Aorta (tissue), 5 donors: ENCODE data around the gene CYB561D2. TPM values are rescaled to one million over a fixed set of nuclear protein-coding genes. Genes with fewer than 3 reads are reported as not detected.

Experiments
- ATAC-seq: fragments of 200-7000 bp; cut with Tn5 transposase; one replicate; pipeline ENCODE4 v1.9.1; 2022; ENCODE audit warnings: moderate library complexity; ENCODE audit not compliant: low FRiP score
- DNase-seq, 2 donors: peaks; one replicate each; pipeline ENCODE4 v3.0.0-alpha.2; 2020
- H3K27ac ChIP-seq, 2 donors: one replicate each; pipeline ENCODE4 v1.5.1; 2013; ENCODE audit warnings: low read length in 2 of 2, mild to moderate bottlenecking in 2 of 2, moderate library complexity in 2 of 2, control low read depth in 1 of 2, inconsistent platforms in 1 of 2, low read depth in 1 of 2
- H3K27me3 ChIP-seq, 2 donors: one replicate each; pipeline ENCODE4 v1.6.1; 2013; ENCODE audit warnings: control low read depth in 1 of 2, low read length in 1 of 2, mild to moderate bottlenecking in 1 of 2, moderate library complexity in 1 of 2; ENCODE audit not compliant: insufficient read depth in 2 of 2, control insufficient read depth in 1 of 2
- H3K36me3 ChIP-seq, 2 donors: one replicate each; pipeline ENCODE4 v1.6.1; 2013; ENCODE audit warnings: control low read depth in 1 of 2, low read length in 1 of 2, mild to moderate bottlenecking in 1 of 2; ENCODE audit not compliant: insufficient read depth in 2 of 2, control insufficient read depth in 1 of 2
- H3K4me1 ChIP-seq, 2 donors: one replicate each; pipeline ENCODE4 v1.6.1; 2013; ENCODE audit warnings: low read length in 2 of 2, control low read depth in 1 of 2, mild to moderate bottlenecking in 1 of 2, moderate library complexity in 1 of 2; ENCODE audit not compliant: insufficient read depth in 2 of 2, control insufficient read depth in 1 of 2
- H3K4me3 ChIP-seq, 2 donors: one replicate each; pipeline ENCODE4 v1.5.1; 2013; ENCODE audit warnings: low read length in 2 of 2, control low read depth in 1 of 2, mild to moderate bottlenecking in 1 of 2
- H3K9me3 ChIP-seq: one replicate; pipeline ENCODE4 v1.6.1; 2013; ENCODE audit warnings: mild to moderate bottlenecking, low read length; ENCODE audit not compliant: control insufficient read depth
- WGBS, 2 donors: extraction: QIAGEN DNeasy Blood & Tissue Kit; methylation state at CpG; one replicate each; pipeline ENCODE4 v1.1.7; 2013; 5-methylcytosine and 5-hydroxymethylcytosine counted together
- intact Hi-C, 2 donors: fragments of 100-400 bp; cut with DNase I; formaldehyde crosslinking; loops; one replicate each; pipeline versions ENCODE4 v1.14.2 to v1.15.0; 2022
- polyA plus RNA-seq, 2 donors: library from polyadenylated mRNA; stranded (reverse); fragments of 200-250 nt; gene quantifications; one replicate each; pipeline ENCODE4 v1.2.3, GENCODE V29; 2013
- total RNA-seq, 2 donors: library from RNA; stranded (reverse); fragmentation: NEBNext Ultra II Directional; extraction: Animal tissue kit (Norgen Biotek cat#: 25700); gene quantifications; one replicate each; pipeline ENCODE4 v1.2.1, GENCODE V29; 2021
- donor health status: healthy with polysubstance abuse.
- donor health status: Bipolar disorder and iron deficiency.
- donor health status: DM: no; HTN: no; CAD: no.
- donor health status: DM: no; HTN: no; CAD: no.
- donor health status: DM: yes; HTN: yes; CAD: no.

CYB561D2 gene
- total and polyA plus RNA-seq, 4 donors: 6.8 to 14.4 (median 10.0) TPM

DNA sequence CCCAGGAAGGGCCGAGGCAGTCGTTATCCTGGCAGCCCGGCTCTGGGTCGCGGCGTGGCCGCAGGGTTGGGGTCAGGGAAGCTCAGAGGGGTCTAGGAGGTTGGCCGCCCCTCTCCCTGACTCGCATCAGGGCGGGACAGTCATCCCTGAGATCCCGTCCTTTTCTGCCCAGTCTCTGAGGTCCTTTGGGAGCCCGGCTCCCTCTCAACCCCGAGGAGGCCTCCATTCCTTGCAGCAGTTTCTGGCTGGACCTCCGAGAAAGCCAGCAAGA is 28.6 kb upstream of the CYB561D2 start:
- intact Hi-C loops: no loop called here
- 14 to 19% methylated on average over 14 of the region's 14 CpGs for WGBS, 2 donors
- Histone ChIP-seq H3K36me3 (no peaks in the 10 kb centered on the region), H3K27ac (no peak overlapping the region), H3K27me3 (no peaks in the 10 kb centered on the region), H3K4me1 (no peaks in the 10 kb centered on the region), H3K4me3 (no peak overlapping the region), H3K9me3 (no peaks in the 10 kb centered on the region)
- no peak for DNase-seq
- ATAC-seq: no peak

DNA sequence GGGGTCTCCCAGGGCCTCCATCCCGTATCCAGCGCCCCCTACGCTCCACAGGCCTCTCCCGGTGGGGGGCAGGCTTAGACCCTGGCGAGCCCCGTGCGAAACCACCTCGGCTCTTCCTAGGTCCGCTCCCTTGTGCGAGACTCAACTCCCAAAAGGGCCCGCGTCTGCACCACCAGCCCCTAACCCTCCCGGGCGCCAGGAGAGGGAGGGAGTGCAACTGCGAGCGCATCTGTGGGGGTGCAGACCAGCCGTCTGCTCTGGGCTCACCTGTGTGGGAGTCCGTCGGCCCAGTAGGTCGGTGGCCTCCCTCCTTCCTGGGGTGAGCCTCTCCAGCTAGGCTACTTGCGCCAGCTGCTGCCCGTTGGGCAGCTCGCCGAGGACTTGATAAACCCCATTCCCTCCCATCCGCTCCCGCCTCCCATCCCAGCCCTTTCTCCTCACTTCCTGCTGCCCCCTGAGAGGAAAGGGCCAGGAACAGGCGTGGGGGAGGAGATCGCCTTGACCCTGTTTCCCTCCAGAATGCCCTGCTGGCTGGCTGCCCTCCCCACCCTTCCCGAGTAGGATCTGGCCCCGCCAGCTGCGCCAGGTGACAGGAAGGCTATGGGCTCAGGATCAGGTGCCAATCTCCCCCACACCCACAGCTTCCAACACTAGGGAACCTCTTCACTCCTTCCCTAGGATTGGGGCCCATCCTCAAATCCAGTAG is 28.1 kb upstream of the CYB561D2 start, which contains the start of gene HYAL2:
HYAL2 (minus strand) TSS at position 360 of the 706 bp plus-strand sequence. CDS start 2,256 bp downstream, outside the sequence.
- no peaks in the 10 kb centered on the region for H3K9me3 ChIP-seq
- peak within 1 kb of the TSS in 1 of 2 donors; percentile 48 for H3K27ac ChIP-seq
- H3K36me3 ChIP-seq: no peaks in the 10 kb centered on the region
- no peaks in the 10 kb centered on the region for H3K27me3 ChIP-seq
- DNase-seq (peak in 1 of 2 donors; percentile 60), ATAC-seq (peak; percentile 16)
- 51 to 55% methylated on average over 28 to 31 of the region's 31 CpGs for WGBS, 2 donors
- peak within 1 kb of the TSS in 1 of 2 donors; percentile 83 for H3K4me3 ChIP-seq
- no peaks in the 10 kb centered on the region for H3K4me1 ChIP-seq
- intact Hi-C loops: no loop called here

DNA sequence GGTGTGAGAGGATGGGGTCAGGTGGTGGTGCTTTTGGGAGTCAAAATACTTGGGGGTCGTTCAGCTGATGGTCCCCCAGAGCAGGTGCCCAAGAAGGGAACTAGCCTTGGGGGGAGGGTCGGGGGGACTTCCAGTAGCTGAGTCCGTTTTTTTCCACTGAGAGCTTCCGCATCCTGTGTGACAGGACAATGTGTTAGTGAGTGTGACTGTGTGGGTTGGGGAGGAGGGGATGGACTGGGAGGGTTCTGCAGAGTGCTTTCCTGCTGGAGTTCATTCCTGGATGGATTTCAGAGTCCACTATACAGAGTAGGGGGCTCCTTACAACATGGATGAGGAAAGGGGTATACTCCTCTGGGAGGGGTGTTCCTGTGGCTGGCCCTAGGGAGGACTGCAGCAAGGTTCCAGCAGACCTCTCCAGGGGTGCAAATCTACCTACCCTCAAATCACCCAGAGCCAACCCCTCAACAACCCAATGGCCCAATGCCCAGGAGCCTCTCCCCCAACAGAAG is 27.5 kb upstream of the CYB561D2 start:
- no peak overlapping the region for H3K27ac ChIP-seq
- no peaks in the 10 kb centered on the region for H3K9me3 ChIP-seq
- no peak overlapping the region for H3K4me3 ChIP-seq
- H3K27me3 ChIP-seq: no peaks in the 10 kb centered on the region
- no peaks in the 10 kb centered on the region for H3K4me1 ChIP-seq
- DNase-seq: peak in 1 of 2 donors; percentile 62
- intact Hi-C loops: no loop called here
- 61 to 69% methylated on average over 4 of the region's 4 CpGs for WGBS, 2 donors
- H3K36me3 ChIP-seq: no peaks in the 10 kb centered on the region
- no peak for ATAC-seq

DNA sequence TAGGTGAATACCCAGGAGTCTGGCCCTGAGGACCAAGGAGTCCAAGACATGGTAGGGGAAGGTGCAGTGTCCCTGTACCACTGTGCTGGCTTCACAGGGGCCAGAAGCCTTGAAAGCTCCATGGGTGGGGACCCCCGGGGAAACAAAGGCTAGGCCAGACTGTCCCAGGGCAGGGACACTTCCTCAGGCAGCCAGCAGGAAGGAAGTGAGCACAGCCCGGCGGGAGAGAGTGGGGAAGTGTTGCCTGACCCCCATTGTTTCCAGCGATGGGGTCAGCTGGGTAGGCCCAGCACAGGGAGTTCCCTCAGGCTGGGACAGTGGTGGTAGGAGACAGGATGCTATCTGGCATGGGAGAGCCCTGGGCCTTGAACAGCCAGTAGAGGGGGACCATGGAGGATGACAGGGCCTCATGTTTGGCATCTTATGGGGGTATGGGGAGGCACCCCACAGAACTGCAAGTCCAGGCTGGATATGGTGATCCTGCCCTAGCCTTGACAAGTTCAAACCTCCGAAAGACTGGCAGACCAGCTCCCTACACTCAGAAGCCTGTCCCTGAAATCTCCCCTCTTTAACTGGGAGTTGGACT is 27.0 kb upstream of the CYB561D2 start:
- 69 to 70% methylated on average over 5 of the region's 5 CpGs for WGBS, 2 donors
- H3K4me1 ChIP-seq: no peaks in the 10 kb centered on the region
- H3K4me3 ChIP-seq: no peak overlapping the region

DNA sequence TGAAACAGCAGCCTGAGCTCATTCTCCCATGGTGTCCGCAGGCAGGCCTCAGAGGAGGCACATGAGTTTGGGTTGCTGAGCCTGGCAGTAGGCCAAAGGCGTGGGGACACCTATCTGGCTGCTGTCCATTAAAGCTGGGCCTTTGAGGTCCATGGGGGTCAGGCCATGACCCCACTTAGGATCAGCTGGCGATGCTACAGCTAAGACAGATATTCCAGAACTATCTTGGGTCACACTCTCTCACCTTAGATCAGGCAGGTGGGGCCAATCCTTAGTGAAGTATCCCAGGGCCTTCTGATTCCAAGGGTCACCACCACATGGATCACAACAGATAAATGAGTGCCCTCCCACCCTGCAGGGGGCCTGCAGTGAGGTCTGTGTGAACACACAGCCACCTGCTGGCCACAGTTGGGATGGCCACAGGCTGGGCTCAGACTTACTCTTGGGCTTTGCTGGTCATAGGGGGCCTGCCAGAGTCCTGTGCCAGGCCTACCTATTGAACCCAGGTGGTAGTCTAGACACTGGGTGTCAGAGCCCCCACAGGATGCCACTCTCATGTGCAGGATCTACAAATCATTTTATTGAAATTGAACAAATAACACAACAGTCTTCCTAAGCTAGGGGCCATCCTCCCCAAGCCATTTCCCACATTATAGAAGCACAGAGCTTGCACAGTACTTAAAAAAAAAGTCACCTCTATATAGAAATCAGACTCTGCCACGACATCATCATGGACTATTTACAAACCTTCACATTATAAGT is 26.1 kb upstream of the CYB561D2 start:
- WGBS, 2 donors: 49 to 50% methylated on average over 4 of the region's 4 CpGs
- Histone ChIP-seq H3K4me1 (no peaks in the 10 kb centered on the region), H3K27ac (no peak overlapping the region), H3K27me3 (no peaks in the 10 kb centered on the region), H3K36me3 (no peaks in the 10 kb centered on the region), H3K4me3 (no peak overlapping the region), H3K9me3 (no peaks in the 10 kb centered on the region)
- ATAC-seq (no peak), DNase-seq (peak in 1 of 2 donors; percentile 74)
- intact Hi-C loops: no loop called here

More for the DNA sequence above, 27.0 kb upstream of the CYB561D2 start:
- DNase-seq (peak in 1 of 2 donors; percentile 63), ATAC-seq (peak; percentile 1)
- intact Hi-C loops: no loop called here
- H3K27ac ChIP-seq: no peak overlapping the region
- H3K9me3 ChIP-seq: no peaks in the 10 kb centered on the region
- no peaks in the 10 kb centered on the region for H3K36me3 ChIP-seq
- H3K27me3 ChIP-seq: no peaks in the 10 kb centered on the region

DNA sequence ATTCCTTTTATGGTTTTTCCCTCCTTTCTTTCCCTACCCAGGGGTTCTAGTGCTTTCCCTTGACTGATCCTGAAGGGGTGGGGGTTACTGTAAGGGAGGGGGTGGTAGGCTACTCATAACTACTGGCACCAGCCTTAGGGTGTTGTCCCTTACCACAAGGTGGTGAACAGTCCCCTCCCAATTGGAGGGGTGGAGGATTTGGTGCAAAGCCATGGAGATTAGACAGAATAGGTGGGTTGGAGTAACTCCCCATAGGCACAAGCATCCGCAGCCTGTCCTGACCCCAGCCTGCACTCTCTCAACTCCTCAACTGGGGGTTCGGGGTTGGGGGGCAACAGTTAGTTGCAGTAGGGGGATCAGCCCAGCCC is 25.6 kb upstream of the CYB561D2 start:
- H3K36me3 ChIP-seq: peaks cover 0 to 2% of the 10 kb centered on the region in 2 donors
- 83 to 87% methylated on average over 2 of the region's 2 CpGs for WGBS, 2 donors
- intact Hi-C loops: no loop called here
- no peaks in the 10 kb centered on the region for H3K9me3 ChIP-seq
- DNase-seq (peak in 1 of 2 donors; percentile 37), ATAC-seq (no peak)
- no peaks in the 10 kb centered on the region for H3K27me3 ChIP-seq
- H3K4me3 ChIP-seq: no peak overlapping the region
- no peak overlapping the region for H3K27ac ChIP-seq
- no peaks in the 10 kb centered on the region for H3K4me1 ChIP-seq

DNA sequence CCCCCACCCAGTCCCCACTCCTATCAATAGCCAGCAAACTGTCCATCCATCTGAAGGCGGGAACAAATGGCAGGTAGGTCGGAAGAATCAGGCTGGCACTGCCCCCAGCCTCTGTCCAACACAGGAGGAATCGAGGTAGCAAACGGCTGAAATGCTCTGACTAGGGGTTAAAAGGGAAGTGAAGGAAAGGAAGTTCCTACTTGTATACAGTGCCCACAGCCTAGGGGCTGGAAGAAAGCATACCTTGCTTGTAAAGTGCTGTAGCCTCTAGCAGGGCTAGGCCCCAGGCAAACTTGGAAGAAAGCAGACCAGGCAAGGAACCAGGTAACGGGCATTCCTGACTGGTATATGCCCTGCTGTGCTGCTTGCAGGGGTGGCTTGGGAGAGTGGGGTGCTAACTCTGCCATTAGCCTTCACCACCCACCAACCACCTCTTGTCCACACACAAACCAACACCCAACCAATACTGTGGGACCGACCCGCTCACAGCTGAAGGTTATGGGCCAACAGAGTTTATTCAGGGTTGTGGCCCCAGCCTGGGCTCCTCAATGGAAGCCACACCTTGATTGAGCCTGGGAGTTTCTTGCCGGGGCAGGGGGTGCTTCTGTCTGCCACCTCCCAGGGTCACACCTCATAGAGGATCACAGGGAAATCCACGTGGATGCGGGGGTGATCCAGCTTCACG is 25.0 kb upstream of the CYB561D2 start:
- peaks cover 0 to 7% of the 10 kb centered on the region in 2 donors for H3K36me3 ChIP-seq
- 85% methylated on average over 11 of the region's 11 CpGs for WGBS, 2 donors

DNA sequence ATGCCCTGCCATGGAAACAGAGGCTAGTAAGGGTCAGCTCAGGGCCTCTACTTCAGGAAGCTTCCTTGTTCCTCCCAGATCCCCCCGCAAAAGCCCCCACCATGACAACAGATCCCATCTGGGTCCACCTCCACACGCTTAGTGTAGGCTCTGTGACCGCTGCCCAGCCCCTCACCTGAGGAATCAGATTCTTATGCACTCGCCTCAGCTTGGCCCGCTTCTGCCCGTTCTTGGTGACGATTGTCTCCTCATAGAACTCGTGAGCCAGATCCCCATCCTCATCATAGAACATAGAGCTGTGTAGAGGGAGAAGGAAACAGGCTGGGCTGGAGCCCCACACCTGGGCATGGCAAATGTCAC is 24.5 kb upstream of the CYB561D2 start:
- Histone ChIP-seq H3K4me1 (no peaks in the 10 kb centered on the region), H3K27ac (no peak overlapping the region), H3K9me3 (no peaks in the 10 kb centered on the region), H3K36me3 (peaks cover 0 to 7% of the 10 kb centered on the region in 2 donors), H3K27me3 (no peaks in the 10 kb centered on the region), H3K4me3 (no peak overlapping the region)
- intact Hi-C loops: no loop called here
- WGBS, 2 donors: 81 to 88% methylated on average over 8 of the region's 8 CpGs
- ATAC-seq (no peak), DNase-seq (no peak)

More for the DNA sequence above, 25.0 kb upstream of the CYB561D2 start:
- H3K4me3 ChIP-seq: no peak overlapping the region
- intact Hi-C loops: no loop called here
- no peaks in the 10 kb centered on the region for H3K9me3 ChIP-seq
- no peak overlapping the region for H3K27ac ChIP-seq
- DNase-seq (peak in 1 of 2 donors; percentile 42), ATAC-seq (no peak)
- no peaks in the 10 kb centered on the region for H3K27me3 ChIP-seq
- no peaks in the 10 kb centered on the region for H3K4me1 ChIP-seq
